CD4-positive, alpha-beta memory T cell (primary cell): ENCODE measurements around the gene SEC16A. TPM values are rescaled to one million over a fixed set of nuclear protein-coding genes. Genes with fewer than 3 reads are reported as not detected.

Experiments
- CTCF ChIA-PET: fragments of 350-600 bp; sonication (Branson Sonifier 250); formaldehyde crosslinking; loops from one replicate; lab custom pipeline; 2021; ENCODE audit warnings: inconsistent platforms; ENCODE audit not compliant: partially characterized antibody; lab: Charles Lee
- POLR2A ChIA-PET: fragments of 350-600 bp; sonication (Branson Sonifier 250); formaldehyde crosslinking; loops from one replicate; lab custom pipeline; 2021; ENCODE audit not compliant: partially characterized antibody; lab: Charles Lee
- DNase-seq, 5 donors: peaks; one replicate each; pipeline versions ENCODE4 v3.0.0 to v3.0.0-alpha.2; 2020 to 2022; ENCODE audit warnings: mixed read lengths in 1 of 5
- H3K27ac ChIP-seq: one replicate; pipeline ENCODE4 v1.7.0; 2013; ENCODE audit warnings: low read depth, low read length
- H3K27me3 ChIP-seq: 2 replicates; pipeline ENCODE4 v1.7.0; 2013; ENCODE audit warnings: mild to moderate bottlenecking, low read length, moderate library complexity; ENCODE audit not compliant: insufficient read depth
- H3K36me3 ChIP-seq: 2 replicates; pipeline ENCODE4 v1.7.0; 2013; ENCODE audit warnings: mild to moderate bottlenecking, low read length, moderate library complexity; ENCODE audit not compliant: insufficient read depth
- H3K4me1 ChIP-seq: 2 replicates; pipeline ENCODE4 v1.7.0; 2013; ENCODE audit warnings: mild to moderate bottlenecking, low read length, moderate library complexity; ENCODE audit not compliant: insufficient read depth
- H3K4me3 ChIP-seq, 2 donors: one replicate each; pipeline ENCODE4 v1.7.0; 2013; ENCODE audit warnings: low read length in 2 of 2, mild to moderate bottlenecking in 1 of 2
- H3K9me3 ChIP-seq, 2 donors: one replicate each; pipeline ENCODE4 v1.7.0; 2013; ENCODE audit warnings: low read length in 2 of 2, control low read depth in 1 of 2; ENCODE audit not compliant: control insufficient read depth in 1 of 2
- H3K27ac Mint-ChIP-seq, 7 donors: one replicate each; pipeline ENCODE4 v1.8.0; 2020 to 2021; ENCODE audit warnings: mixed read lengths in 7 of 7, mild to moderate bottlenecking in 6 of 7, inconsistent platforms in 3 of 7, moderate library complexity in 3 of 7
- H3K27me3 Mint-ChIP-seq, 2 donors: one replicate each; pipeline ENCODE4 v1.8.0; 2020 to 2021; ENCODE audit warnings: mixed read lengths in 2 of 2
- H3K36me3 Mint-ChIP-seq, 2 donors: one replicate each; pipeline ENCODE4 v1.8.0; 2020 to 2021; ENCODE audit warnings: mixed read lengths in 2 of 2, inconsistent platforms in 1 of 2, mild to moderate bottlenecking in 1 of 2
- H3K4me1 Mint-ChIP-seq, 4 donors: one replicate each; pipeline ENCODE4 v1.8.0; 2020 to 2021; ENCODE audit warnings: mixed read lengths in 4 of 4, mild to moderate bottlenecking in 1 of 4
- H3K4me3 Mint-ChIP-seq, 8 donors: one replicate each; pipeline ENCODE4 v1.8.0; 2020 to 2021; ENCODE audit warnings: mixed read lengths in 8 of 8, mild to moderate bottlenecking in 7 of 8, moderate library complexity in 6 of 8, inconsistent platforms in 3 of 8
- H3K9me3 Mint-ChIP-seq, 8 donors: one replicate each; pipeline ENCODE4 v1.8.0; 2020 to 2021; ENCODE audit warnings: mixed read lengths in 8 of 8, mild to moderate bottlenecking in 5 of 8, inconsistent platforms in 3 of 8, moderate library complexity in 1 of 8
- intact Hi-C: fragments of 100-400 bp; cut with micrococcal nuclease; formaldehyde crosslinking; loops from one replicate; pipeline ENCODE4 v1.15.1; 2023
- polyA plus RNA-seq, 2 donors: library from polyadenylated mRNA; unstranded; fragments of 300-500 nt; fragmentation: Illumina TruSeq; gene quantifications; one replicate each; pipeline ENCODE4 v1.2.3, GENCODE V29; 2021
- total RNA-seq, 2 experiments: library from RNA; stranded (reverse); gene quantifications; one replicate each; pipeline ENCODE4 v1.2.3, GENCODE V29; 2021

The SEC16A gene
- total RNA-seq, result 10 to 100 TPM; 82.9 to 87.7 TPM
- 10 to 100 TPM in 1 of 2 donors, 1 to 10 TPM in 1; 6.6 to 39.3 TPM for polyA plus RNA-seq

DNA sequence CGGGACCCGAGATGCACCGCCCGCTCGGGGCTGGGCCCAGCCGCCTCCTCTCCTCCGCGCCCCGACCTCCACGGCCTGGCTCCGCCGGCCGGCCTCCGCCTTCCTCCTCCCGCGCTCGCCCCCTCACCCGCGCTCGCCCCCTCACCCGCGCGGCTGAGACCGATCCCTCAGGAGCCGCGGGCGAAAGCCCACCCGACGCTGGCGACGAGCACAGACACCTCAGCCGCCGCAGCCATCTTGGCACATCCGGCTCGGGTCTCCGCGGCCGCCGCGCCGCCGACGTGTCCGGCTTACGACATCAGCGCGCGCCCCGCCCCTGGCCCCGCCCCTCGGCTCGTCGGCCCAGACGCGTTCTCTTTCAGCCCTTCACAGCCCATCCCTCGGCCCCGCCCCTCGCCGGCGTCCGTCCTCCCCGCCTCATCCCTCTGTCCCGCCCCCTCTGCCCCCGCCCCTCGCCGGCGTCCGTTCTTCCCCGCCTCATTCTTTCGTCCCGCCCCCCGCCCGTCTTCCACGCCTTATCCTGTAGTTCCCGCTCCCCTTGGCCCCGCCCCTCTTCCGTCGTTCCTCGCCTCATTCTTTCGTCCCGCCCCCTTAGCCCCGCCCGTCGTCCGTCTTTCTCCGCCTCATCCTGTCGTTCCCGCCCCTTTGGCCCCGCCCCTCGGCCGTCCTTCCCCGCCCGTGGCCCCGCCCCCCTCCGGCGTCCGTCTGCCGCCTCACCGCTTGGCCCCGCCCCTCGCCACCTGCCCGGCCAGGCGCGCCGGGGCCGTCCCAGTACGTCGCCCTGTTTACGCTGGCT lies at the start of gene SEC16A:
Gene SEC16A, minus strand, starts transcription at position 248 of the 796 bp plus-strand sequence. CDS start 5,425 bp downstream, outside the sequence.
- intact Hi-C loops, result loop anchor here (1.0 to 5.0 kb wide), 10 partner anchors 44 to 1124 kb away; partner anchors contain the start of genes ARRDC1, CAMSAP1, DNLZ and ENTR1
- peaks cover 2% of the 10 kb centered on the region for H3K36me3 ChIP-seq
- Mint-ChIP-seq H3K9me3 (peaks cover 0 to 7% (median 0%) of the 10 kb centered on the region in 8 donors), H3K4me1 (peaks cover 20 to 52% (median 33%) of the 10 kb centered on the region in 4 donors), H3K27ac (peak within 1 kb of the TSS; percentile 97 to 100 (median 99)), H3K27me3 (no peaks in the 10 kb centered on the region), H3K4me3 (peak within 1 kb of the TSS; percentile 89 to 99 (median 96)), H3K36me3 (peaks cover 4 to 21% of the 10 kb centered on the region in 2 donors)
- peak within 1 kb of the TSS; percentile 85 to 87 for H3K4me3 ChIP-seq
- no peaks in the 10 kb centered on the region for H3K27me3 ChIP-seq
- POLR2A ChIA-PET, result interaction anchor here (1.0 to 3.0 kb wide), 8 partner anchors 47 to 245 kb away, joined by 3 to 26 read pairs (median 6); no protein-coding TSS in a partner anchor
- DNase-seq, result peak; percentile 98 to 99 (median 98)
- H3K4me1 ChIP-seq, result peaks cover 42% of the 10 kb centered on the region
- H3K27ac ChIP-seq, result peak within 1 kb of the TSS; percentile 99
- CTCF ChIA-PET, result interaction anchor here (3.1 to 8.7 kb wide), 4 partner anchors 56 to 149 kb away, joined by 10 to 120 read pairs (median 71); no protein-coding TSS in a partner anchor
- no peaks in the 10 kb centered on the region for H3K9me3 ChIP-seq

- peaks cover 0 to under 1% of the 10 kb centered on the region in 2 donors for H3K36me3 Mint-ChIP-seq
- H3K4me3 Mint-ChIP-seq, result peak overlapping the region; percentile 27 to 74 (median 52)
- H3K4me1 Mint-ChIP-seq, result peaks cover 14 to 49% (median 30%) of the 10 kb centered on the region in 4 donors
- H3K27ac Mint-ChIP-seq, result peak overlapping the region in 6 of 7 donors; percentile 24 to 93 (median 75)
- Histone ChIP-seq H3K4me1 (peaks cover 82% of the 10 kb centered on the region), H3K27ac (peak overlapping the region; percentile 66), H3K36me3 (no peaks in the 10 kb centered on the region), H3K27me3 (no peaks in the 10 kb centered on the region), H3K9me3 (no peaks in the 10 kb centered on the region), H3K4me3 (no peak overlapping the region)
- CTCF ChIA-PET, result interaction anchor here (2.4 to 2.7 kb wide), 2 partner anchors 45 to 48 kb away, joined by 9 to 15 read pairs; no protein-coding TSS in a partner anchor
- no peak for DNase-seq
- no peaks in the 10 kb centered on the region for H3K9me3 Mint-ChIP-seq
- no peaks in the 10 kb centered on the region for H3K27me3 Mint-ChIP-seq
- POLR2A ChIA-PET, result interaction anchor here (1.1 to 2.3 kb wide), 3 partner anchors 9 to 29 kb away, joined by 3 to 27 read pairs (median 4); partner anchors contain the start of gene NOTCH1
- intact Hi-C loops, result loop anchor here (2.0 kb wide), 1 partner anchor 15 kb away; the partner anchor contains the start of gene NOTCH1
Measured at GRCh38 chr9:136531904-136532798, 49.3 kb upstream of the SEC16A start.

GRCh38 chr9:136531186-136531903 lies 48.5 kb upstream of the SEC16A start:
- Mint-ChIP-seq H3K4me3 (peak overlapping the region in 4 of 8 donors; percentile 4 to 48 (median 36)), H3K27ac (peak overlapping the region in 5 of 7 donors; percentile 29 to 86 (median 59)), H3K27me3 (no peaks in the 10 kb centered on the region), H3K36me3 (no peaks in the 10 kb centered on the region), H3K4me1 (peaks cover 15 to 44% (median 27%) of the 10 kb centered on the region in 4 donors), H3K9me3 (no peaks in the 10 kb centered on the region)
- Histone ChIP-seq H3K9me3 (no peaks in the 10 kb centered on the region), H3K4me3 (no peak overlapping the region), H3K36me3 (no peaks in the 10 kb centered on the region), H3K27me3 (no peaks in the 10 kb centered on the region), H3K27ac (no peak overlapping the region), H3K4me1 (peaks cover 74% of the 10 kb centered on the region)
- POLR2A ChIA-PET, result no interaction called here
- CTCF ChIA-PET, result no interaction called here
- no peak for DNase-seq
- intact Hi-C loops, result no loop called here

DNA sequence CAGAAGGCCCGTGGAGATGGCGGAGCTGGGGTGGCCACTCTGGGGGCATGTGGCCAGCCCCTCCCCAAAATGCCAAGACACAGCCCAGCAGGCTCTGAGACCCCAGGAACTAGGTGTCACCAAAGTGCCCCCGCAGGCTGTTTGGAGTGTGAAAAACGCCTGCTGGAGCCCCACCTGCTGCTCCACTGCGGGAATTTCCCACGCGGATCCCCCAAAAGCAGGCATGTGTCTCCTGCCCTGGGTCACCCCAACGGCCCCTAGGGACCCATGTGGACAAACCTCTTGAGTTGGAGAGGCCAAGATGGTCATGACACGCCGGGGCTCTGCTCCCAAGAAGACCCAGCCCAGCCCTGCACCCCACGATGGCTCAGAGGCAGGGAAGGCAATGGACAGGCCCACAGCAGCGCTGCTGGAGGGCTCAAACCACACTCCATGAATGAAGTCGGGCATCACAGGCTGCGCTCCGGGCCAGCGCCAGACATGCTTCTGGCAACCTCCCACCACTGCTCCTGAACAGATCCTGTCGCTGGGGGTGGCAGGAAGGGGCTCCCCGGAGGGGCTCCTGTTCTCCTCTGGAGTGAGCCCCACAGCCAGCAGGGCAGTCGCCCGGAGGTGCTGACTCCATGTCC lies 47.7 kb upstream of the SEC16A start:
- H3K4me1 ChIP-seq, result peaks cover 68% of the 10 kb centered on the region
- H3K4me3 ChIP-seq, result no peak overlapping the region
- no peaks in the 10 kb centered on the region for H3K36me3 ChIP-seq
- Mint-ChIP-seq H3K27ac (peak overlapping the region in 3 of 7 donors; percentile 29 to 86 (median 32)), H3K4me1 (peaks cover 15 to 44% (median 27%) of the 10 kb centered on the region in 4 donors), H3K36me3 (no peaks in the 10 kb centered on the region), H3K9me3 (no peaks in the 10 kb centered on the region), H3K27me3 (no peaks in the 10 kb centered on the region), H3K4me3 (peak overlapping the region in 1 of 8 donors; percentile 47)
- ChIA-PET POLR2A (interaction anchor here (3.9 kb wide), 1 partner anchor 9 kb away, joined by 20 read pairs; no protein-coding TSS in a partner anchor), CTCF (interaction anchor here (1.5 kb wide), 1 partner anchor 8 kb away, joined by 5 read pairs; no protein-coding TSS in a partner anchor)
- DNase-seq, result no peak
- no peak overlapping the region for H3K27ac ChIP-seq
- no peaks in the 10 kb centered on the region for H3K9me3 ChIP-seq
- intact Hi-C loops, result no loop called here
- H3K27me3 ChIP-seq, result no peaks in the 10 kb centered on the region

- DNase-seq, result no peak
- Histone ChIP-seq H3K27ac (no peak overlapping the region), H3K36me3 (no peaks in the 10 kb centered on the region), H3K27me3 (no peaks in the 10 kb centered on the region), H3K4me1 (peaks cover 63% of the 10 kb centered on the region), H3K9me3 (no peaks in the 10 kb centered on the region), H3K4me3 (no peak overlapping the region)
- no peaks in the 10 kb centered on the region for H3K27me3 Mint-ChIP-seq
- no peak overlapping the region for H3K4me3 Mint-ChIP-seq
- H3K27ac Mint-ChIP-seq, result peak overlapping the region in 2 of 7 donors; percentile 29 to 52
- ChIA-PET POLR2A (interaction anchor here (1.0 to 3.9 kb wide), 2 partner anchors 10 to 46 kb away, joined by 3 to 20 read pairs; no protein-coding TSS in a partner anchor), CTCF (interaction anchor here (1.5 kb wide), 1 partner anchor 9 kb away, joined by 5 read pairs; no protein-coding TSS in a partner anchor)
- peaks cover 15 to 44% (median 27%) of the 10 kb centered on the region in 4 donors for H3K4me1 Mint-ChIP-seq
- H3K9me3 Mint-ChIP-seq, result no peaks in the 10 kb centered on the region
- intact Hi-C loops, result no loop called here
- H3K36me3 Mint-ChIP-seq, result no peaks in the 10 kb centered on the region
Measured at GRCh38 chr9:136529516-136530460, 46.9 kb upstream of the SEC16A start.
